SK-N-SH (cell line): ENCODE measurements around the gene LAMC2. TPM values are rescaled to one million over a fixed set of nuclear protein-coding genes. Genes with fewer than 3 reads are reported as not detected.

Experiments used
- CTCF ChIA-PET: fragments of 300-600, 350-600 bp; formaldehyde crosslinking; extraction: SDS; loops from one replicate; lab custom pipeline; 2021; lab: Yijun Ruan, JAX
- POLR2A ChIA-PET: fragments of 350-600 bp; sonication (Branson Sonifier 250); formaldehyde crosslinking; extraction: SDS; loops from one replicate; lab custom pipeline; 2020; ENCODE audit warnings: antibody characterized with exemption, inconsistent platforms; lab: Yijun Ruan, JAX
- DNase-seq: peaks from one replicate; pipeline ENCODE4 v3.0.0; 2012
- H2AFZ ChIP-seq: fragments of 200-600 bp; sonication (generic); 2 replicates; pipeline ENCODE4 v1.8.1; 2016; ENCODE audit warnings: antibody characterized with exemption, mild to moderate bottlenecking, low read depth
- H3F3A ChIP-seq: fragments of 200-600 bp; sonication (generic); replicated peaks from 2 replicates; pipeline ENCODE3; 2016; ENCODE audit warnings: antibody characterized with exemption, mild to moderate bottlenecking; ENCODE audit not compliant: insufficient read depth
- H3K27ac ChIP-seq, 2 experiments: fragments of 200-500 bp in 1 of 2; fragments of 200-600 bp in 1 of 2; sonication (Bioruptor generic) in 1 of 2; sonication (generic), shearing (Covaris generic) in 1 of 2; 2 replicates each; pipeline versions ENCODE4 v1.5.1 to v1.6.1; 2014 to 2016; ENCODE audit warnings: low read depth in 2 of 2, inconsistent platforms in 1 of 2, low read length in 1 of 2, mild to moderate bottlenecking in 1 of 2, mixed read lengths in 1 of 2
- H3K27me3 ChIP-seq: fragments of 200-600 bp; sonication (generic), shearing (Covaris generic); 2 replicates; pipeline ENCODE4 v1.6.1; 2016; ENCODE audit warnings: mixed run types; ENCODE audit not compliant: insufficient read depth
- H3K36me3 ChIP-seq, 2 experiments: fragments of 200-500 bp in 1 of 2; fragments of 200-600 bp in 1 of 2; sonication (Bioruptor generic) in 1 of 2; sonication (generic) in 1 of 2; replicated peaks in 1 of 2; 2 replicates each; pipeline versions ENCODE3 to v1.5.1; 2014 to 2016; ENCODE audit warnings: low read length in 1 of 2, mild to moderate bottlenecking in 1 of 2; ENCODE audit not compliant: insufficient read depth in 2 of 2, control insufficient read depth in 1 of 2
- H3K4me1 ChIP-seq, 2 experiments: fragments of 200-500 bp in 1 of 2; fragments of 200-600 bp in 1 of 2; sonication (Bioruptor generic) in 1 of 2; sonication (generic), shearing (Covaris generic) in 1 of 2; 2 replicates each; pipeline versions ENCODE4 v1.5.1 to v1.6.1; 2014 to 2016; ENCODE audit warnings: low read depth in 1 of 2, low read length in 1 of 2, mixed run types in 1 of 2; ENCODE audit not compliant: insufficient read depth in 2 of 2, control insufficient read depth in 1 of 2
- H3K4me2 ChIP-seq: fragments of 200-600 bp; sonication (generic), shearing (Covaris generic); 2 replicates; pipeline ENCODE4 v1.6.1; 2017; ENCODE audit warnings: mixed run types
- H3K4me3 ChIP-seq, 2 experiments: fragments of 200-500 bp in 1 of 2; fragments of 200-600 bp in 1 of 2; sonication (Bioruptor generic) in 1 of 2; sonication (generic), shearing (Covaris generic) in 1 of 2; 2 replicates each; pipeline versions ENCODE4 v1.5.1 to v1.8.1; 2014 to 2016; ENCODE audit warnings: low read depth in 2 of 2, inconsistent platforms in 1 of 2, low read length in 1 of 2, mild to moderate bottlenecking in 1 of 2, mixed read lengths in 1 of 2, moderate library complexity in 1 of 2
- H3K79me2 ChIP-seq: fragments of 200-600 bp; sonication (generic); 2 replicates; pipeline ENCODE4 v1.8.1; 2017; ENCODE audit warnings: mild to moderate bottlenecking; ENCODE audit not compliant: insufficient read depth
- H3K9ac ChIP-seq: fragments of 200-600 bp; sonication (generic); 2 replicates; pipeline ENCODE4 v1.6.1; 2017; ENCODE audit warnings: mixed run types
- H3K9me2 ChIP-seq: fragments of 200-600 bp; sonication (generic); 2 replicates; pipeline ENCODE4 v1.6.1; 2017; ENCODE audit warnings: mixed run types
- H3K9me3 ChIP-seq: fragments of 200-600 bp; sonication (generic); 2 replicates; pipeline ENCODE4 v1.6.1; 2017; ENCODE audit warnings: mixed run types, mild to moderate bottlenecking, moderate library complexity
- H4K20me1 ChIP-seq: fragments of 200-600 bp; sonication (generic); 2 replicates; pipeline ENCODE4 v1.6.1; 2017; ENCODE audit warnings: mild to moderate bottlenecking, mixed run types; ENCODE audit not compliant: insufficient read depth
- CHD2 ChIP-seq: fragments of 150-350 bp; IDR thresholded peaks from 2 replicates; pipeline ENCODE4 v1.6.1; 2018; ENCODE audit warnings: low read length; ENCODE audit not compliant: partially characterized antibody
- ELF1 ChIP-seq: IDR thresholded peaks from 2 replicates; pipeline ENCODE4 v1.4.0; 2012
- EP300 ChIP-seq, 2 experiments: IDR thresholded peaks; 2 replicates each; pipeline versions ENCODE4 v1.4.0 to v1.6.1; 2012; ENCODE audit warnings: borderline replicate concordance in 1 of 2, low read depth in 1 of 2, low read length in 1 of 2
- FOSL2 ChIP-seq: IDR thresholded peaks from 2 replicates; pipeline ENCODE4 v1.4.0; 2012; ENCODE audit warnings: low read depth, mild to moderate bottlenecking, moderate library complexity, borderline replicate concordance
- GABPA ChIP-seq: IDR thresholded peaks from 2 replicates; pipeline ENCODE4 v1.4.0; 2012; ENCODE audit warnings: low read depth, mild to moderate bottlenecking
- JUND ChIP-seq: IDR thresholded peaks from 2 replicates; pipeline ENCODE4 v1.4.0; 2012
- MAX ChIP-seq: IDR thresholded peaks from 2 replicates; pipeline ENCODE4 v1.4.0; 2012; ENCODE audit warnings: low read depth
- MEF2A ChIP-seq: IDR thresholded peaks from 2 replicates; pipeline ENCODE4 v1.4.0; 2012; ENCODE audit warnings: low read depth, borderline replicate concordance
- MXI1 ChIP-seq: IDR thresholded peaks from 2 replicates; pipeline ENCODE4 v1.6.1; 2012; ENCODE audit warnings: mild to moderate bottlenecking, low read depth, low read length, improper control_type of control experiment
- NFIC ChIP-seq: IDR thresholded peaks from 2 replicates; pipeline ENCODE4 v1.4.0; 2012; ENCODE audit warnings: borderline replicate concordance
- RCOR1 ChIP-seq: fragments of 150-350 bp; IDR thresholded peaks from 2 replicates; pipeline ENCODE4 v1.6.1; 2017; ENCODE audit warnings: antibody characterized with exemption, low read length
- REST ChIP-seq: IDR thresholded peaks from 2 replicates; pipeline ENCODE4 v1.6.1; 2012; ENCODE audit warnings: mild to moderate bottlenecking, low read depth, low read length, moderate library complexity
- RFX5 ChIP-seq: IDR thresholded peaks from 2 replicates; pipeline ENCODE4 v1.6.1; 2012; ENCODE audit warnings: mild to moderate bottlenecking, improper control_type of control experiment, low read length
- RXRA ChIP-seq: IDR thresholded peaks from 2 replicates; pipeline ENCODE4 v1.4.0; 2012; ENCODE audit warnings: low read depth, mild to moderate bottlenecking, borderline replicate concordance
- SIN3A ChIP-seq: IDR thresholded peaks from 2 replicates; pipeline ENCODE4 v1.6.1; 2012; ENCODE audit warnings: low read depth, mild to moderate bottlenecking, low read length, moderate library complexity, borderline replicate concordance
- TAF1 ChIP-seq: IDR thresholded peaks from 2 replicates; pipeline ENCODE4 v1.6.1; 2012; ENCODE audit warnings: low read depth, mild to moderate bottlenecking, low read length, moderate library complexity, borderline replicate concordance
- ZBTB33 ChIP-seq: IDR thresholded peaks from 2 replicates; pipeline ENCODE4 v1.4.0; 2012; ENCODE audit warnings: low read depth, borderline replicate concordance
- WGBS: methylation state at CpG from one replicate; pipeline ENCODE4 v1.1.6; 2017; ENCODE audit warnings: low lambda C conversion rate; 5-methylcytosine and 5-hydroxymethylcytosine counted together
- polyA plus RNA-seq, 3 experiments: library from polyadenylated mRNA; depleted of rRNA; stranded (reverse); fragments of >200 nt; gene quantifications; 2 replicates each; pipeline ENCODE4 v1.2.3, GENCODE V29; 2012

LAMC2 gene
- polyA plus RNA-seq, 1 of the 3 experiments (the other 2 are of a cell fraction) = 0.15 TPM

GRCh38 chr1:183218027-183218618, 32.1 kb downstream of the LAMC2 start:
- CTCF ChIA-PET = interaction anchor here (2.9 to 4.7 kb wide), 2 partner anchors 9 to 255 kb away, joined by 9 to 25 read pairs; no protein-coding TSS in a partner anchor
- no peak overlapping the region for H3K4me3 ChIP-seq
- H3K36me3 ChIP-seq = no peaks in the 10 kb centered on the region
- H3K9me2 ChIP-seq = no peaks in the 10 kb centered on the region
- H4K20me1 ChIP-seq = no peaks in the 10 kb centered on the region
- no peaks in the 10 kb centered on the region for H3K79me2 ChIP-seq
- H3K9ac ChIP-seq = no peak overlapping the region
- 79% methylated on average over 13 of the region's 14 CpGs for WGBS
- H3K4me2 ChIP-seq = no peak overlapping the region
- peaks cover 0 to 3% of the 10 kb centered on the region in 2 experiments; a peak in 1 of 4 replicates for H3K4me1 ChIP-seq
- no peaks in the 10 kb centered on the region for H3F3A ChIP-seq
- H3K27me3 ChIP-seq = no peaks in the 10 kb centered on the region
- TF ChIP-seq TAF1 = no peak
- TF ChIP-seq MAX = no peak
- TF ChIP-seq EP300 (IDR thresholded peaks at IDR 0.05; ENCODE audit: borderline replicate concordance in 1 of 2, low read depth in 1 of 2, low read length in 1 of 2) = no peak
- TF ChIP-seq RCOR1 = no peak
- TF ChIP-seq JUND = no peak
- no peak for TF ChIP-seq MEF2A
- TF ChIP-seq NFIC = no peak
- TF ChIP-seq MXI1 = no peak
- no peak for TF ChIP-seq SIN3A
- no peak for TF ChIP-seq GABPA
- TF ChIP-seq FOSL2 = no peak
- no peak for TF ChIP-seq RFX5
- no peak for TF ChIP-seq ELF1
- no peak for TF ChIP-seq RXRA
- TF ChIP-seq ZBTB33 = no peak
- no peak for TF ChIP-seq CHD2
- no peak for TF ChIP-seq REST
- DNase-seq = no peak
- no peak overlapping the region for H2AFZ ChIP-seq
- POLR2A ChIA-PET = no interaction called here
- H3K9me3 ChIP-seq = no peaks in the 10 kb centered on the region
- H3K27ac ChIP-seq = no peak overlapping the region
